SKM-1 (cell line): ENCODE results near the gene CD300H.
A peak's percentile ranks its signal among the peaks of the same experiment; 100 is the strongest.

Experiments used
- DNase-seq: peaks from one replicate; lab custom pipeline; 2025; ENCODE audit not compliant: unreplicated experiment; lab: John Stamatoyannopoulos, UW

The CD300H gene

GRCh38 chr17:74552037-74552436 lies 15.3 kb downstream of the CD300H start:
- no peak for DNase-seq

GRCh38 chr17:74550602-74551001 lies 16.7 kb downstream of the CD300H start:
- DNase-seq, result no peak

- no peak for DNase-seq
Measured at GRCh38 chr17:74549343-74549742, 18.0 kb downstream of the CD300H start.

- no peak for DNase-seq
Measured at GRCh38 chr17:74547736-74548135, 19.6 kb downstream of the CD300H start.

- DNase-seq, result no peak
Measured at GRCh38 chr17:74547264-74547663, 20.0 kb downstream of the CD300H start.

GRCh38 chr17:74546586-74546985 lies 20.7 kb downstream of the CD300H start:
- no peak for DNase-seq

- peak; percentile 60 for DNase-seq
Measured at GRCh38 chr17:74545843-74546230, 21.5 kb downstream of the CD300H start, which contains the start of gene CD300C. TSS of gene CD300C (minus strand) at chr17:74546115. CDS start at chr17:74545782, 333 bp downstream.

- no peak for DNase-seq
Measured at GRCh38 chr17:74544991-74545842, 22.1 kb downstream of the CD300H start.

GRCh38 chr17:74543891-74544760 lies 23.2 kb downstream of the CD300H start:
- no peak for DNase-seq

GRCh38 chr17:74543406-74543805 lies 23.9 kb downstream of the CD300H start:
- DNase-seq, result no peak

- no peak for DNase-seq
Measured at GRCh38 chr17:74542727-74543383, 24.5 kb downstream of the CD300H start.

GRCh38 chr17:74542166-74542565 lies 25.1 kb downstream of the CD300H start:
- no peak for DNase-seq

- DNase-seq, result no peak
Measured at GRCh38 chr17:74541176-74542111, 25.9 kb downstream of the CD300H start.

- DNase-seq, result no peak
Measured at GRCh38 chr17:74539281-74539820, 28.0 kb downstream of the CD300H start.

GRCh38 chr17:74536890-74537289 lies 30.4 kb downstream of the CD300H start:
- no peak for DNase-seq

- peak; percentile 97 for DNase-seq
Measured at GRCh38 chr17:74532115-74532514, 35.2 kb downstream of the CD300H start.

- DNase-seq, result peak; percentile 16
Measured at GRCh38 chr17:74531231-74531761, 36.0 kb downstream of the CD300H start, which contains the start of gene CD300LB. TSS of gene CD300LB (minus strand) at chr17:74531475. CDS start at chr17:74531350, 125 bp downstream.

- DNase-seq, result no peak
Measured at GRCh38 chr17:74530831-74531150, 36.5 kb downstream of the CD300H start.

GRCh38 chr17:74529243-74529642 lies 38.1 kb downstream of the CD300H start:
- DNase-seq, result no peak
